Endothelial cell of umbilical vein (primary cell): Measurements from ENCODE around the gene YPEL4. TPM values are rescaled to one million over a fixed set of nuclear protein-coding genes. Genes with fewer than 3 reads are reported as not detected.

ENCODE experiments used
- BruUV-seq: library from RNA; stranded (reverse); fragments of 400-500 nt; replicated peaks from 2 replicates; lab custom pipeline; 2021; lab: Mats Ljungman, UMichigan
- CTCF ChIA-PET: fragments of 300-600, 350-600 bp; sonication (Branson Sonifier 250); formaldehyde crosslinking; loops from one replicate; lab custom pipeline; 2021; ENCODE audit warnings: antibody characterized with exemption, inconsistent platforms; lab: Charles Lee
- POLR2A ChIA-PET: fragments of 300-600, 350-600 bp; sonication (Branson Sonifier 250); formaldehyde crosslinking; loops from one replicate; lab custom pipeline; 2021; ENCODE audit warnings: antibody characterized with exemption, inconsistent platforms; lab: Charles Lee
- DNase-seq: peaks from one replicate; pipeline ENCODE4 v3.0.0-alpha.2; 2011; ENCODE audit warnings: low read depth, low spot score
- FAIRE-seq: peaks from 2 replicates; lab custom pipeline; 2011; peaks lifted over from hg19 to GRCh38; lab: Jason Lieb, UNC
- H2AFZ ChIP-seq: 2 replicates; pipeline ENCODE4 v1.6.0; 2012; ENCODE audit warnings: low read depth, low read length, control low read depth, inconsistent platforms
- H3K27ac ChIP-seq: 2 replicates; pipeline ENCODE4 v1.5.1; 2011; ENCODE audit warnings: low read depth, mild to moderate bottlenecking, control low read depth, low read length, moderate library complexity; ENCODE audit not compliant: insufficient read depth
- H3K27me3 ChIP-seq, 2 experiments: 2 replicates each; pipeline versions ENCODE4 v1.6.0 to v1.6.1; 2011; ENCODE audit warnings: low read length in 2 of 2, mixed read lengths in 1 of 2; ENCODE audit not compliant: control insufficient read depth in 2 of 2, insufficient read depth in 2 of 2
- H3K36me3 ChIP-seq, 2 experiments: 2 replicates in 1 of 2; 3 replicates in 1 of 2; pipeline ENCODE4 v1.5.1; 2011; ENCODE audit warnings: low read length in 2 of 2, mild to moderate bottlenecking in 1 of 2, moderate library complexity in 1 of 2; ENCODE audit not compliant: control insufficient read depth in 2 of 2, insufficient read depth in 2 of 2; ENCODE audit errors: extremely low read depth in 1 of 2
- H3K4me1 ChIP-seq: 3 replicates; pipeline ENCODE4 v1.5.1; 2011; ENCODE audit warnings: mild to moderate bottlenecking, low read length; ENCODE audit not compliant: control insufficient read depth, insufficient read depth; ENCODE audit errors: extremely low read depth
- H3K4me2 ChIP-seq: 2 replicates; pipeline ENCODE4 v1.6.1; 2011; ENCODE audit warnings: low read length, control low read depth, mixed read lengths; ENCODE audit not compliant: insufficient read depth
- H3K4me3 ChIP-seq, 3 experiments: fragments of 200-600 bp in 1 of 3; sonication (generic), shearing (Covaris generic) in 1 of 3; replicated peaks in 1 of 3; 2 replicates each; pipeline ENCODE4 v1.5.1; 2011 to 2016; ENCODE audit warnings: control low read depth in 3 of 3, low read length in 3 of 3, mild to moderate bottlenecking in 2 of 3, inconsistent platforms in 1 of 3, low read depth in 1 of 3, moderate library complexity in 1 of 3; ENCODE audit not compliant: insufficient read depth in 1 of 3
- H3K79me2 ChIP-seq: 2 replicates; pipeline ENCODE4 v1.6.0; 2012; ENCODE audit warnings: low read length, inconsistent platforms; ENCODE audit not compliant: control insufficient read depth, insufficient read depth
- H3K9ac ChIP-seq: replicated peaks from 2 replicates; pipeline ENCODE3; 2011; ENCODE audit warnings: low read length, control low read depth; ENCODE audit not compliant: insufficient read depth; ENCODE audit errors: extremely low read depth
- H3K9me1 ChIP-seq: replicated peaks from 3 replicates; pipeline ENCODE4 v1.6.0; 2011; ENCODE audit warnings: mild to moderate bottlenecking, low read length; ENCODE audit not compliant: control insufficient read depth, insufficient read depth; ENCODE audit errors: extremely low read depth
- H3K9me3 ChIP-seq: replicated peaks from 2 replicates; pipeline ENCODE4 v1.5.1; 2012; ENCODE audit warnings: low read length, inconsistent platforms; ENCODE audit not compliant: control insufficient read depth, insufficient read depth
- H4K20me1 ChIP-seq: replicated peaks from 2 replicates; pipeline ENCODE3; 2011; ENCODE audit warnings: mild to moderate bottlenecking, low read length; ENCODE audit not compliant: control insufficient read depth, insufficient read depth; ENCODE audit errors: extremely low read depth
- EZH2 ChIP-seq: IDR thresholded peaks from 2 replicates; pipeline ENCODE4 v1.6.1; 2012; ENCODE audit warnings: borderline replicate concordance, low read depth, mild to moderate bottlenecking, moderate library complexity, low read length, inconsistent platforms; ENCODE audit not compliant: severe bottlenecking
- FOS ChIP-seq: IDR thresholded peaks from 2 replicates; pipeline ENCODE4 v1.6.1; 2011; ENCODE audit warnings: mild to moderate bottlenecking, low read length, moderate library complexity, borderline replicate concordance; ENCODE audit not compliant: insufficient read depth
- GATA2 ChIP-seq: IDR thresholded peaks from 2 replicates; pipeline ENCODE4 v1.7.0; 2011; ENCODE audit warnings: low read depth, mild to moderate bottlenecking, moderate library complexity, mixed read lengths, low read length; ENCODE audit not compliant: insufficient read length, insufficient read depth
- JUN ChIP-seq: IDR thresholded peaks from 2 replicates; pipeline ENCODE4 v1.6.1; 2011; ENCODE audit warnings: borderline replicate concordance, low read depth; ENCODE audit not compliant: insufficient read length, insufficient read depth
- MYC ChIP-seq: IDR thresholded peaks from one replicate; pipeline ENCODE4 v1.6.1; 2011; ENCODE audit warnings: mild to moderate bottlenecking, low read depth, low read length
- POLR2A ChIP-seq: IDR thresholded peaks from 2 replicates; pipeline ENCODE4 v1.6.1; 2012; ENCODE audit warnings: low read depth, mild to moderate bottlenecking, control low read depth, low read length
- POLR2AphosphoS5 ChIP-seq: IDR thresholded peaks from 2 replicates; pipeline ENCODE4 v1.6.1; 2012; ENCODE audit warnings: low read depth, mild to moderate bottlenecking, control low read depth, low read length, moderate library complexity; ENCODE audit not compliant: insufficient read depth
- dilution Hi-C: fragments of 300-500 bp; cut with MboI; formaldehyde crosslinking; loops from one replicate; pipeline ENCODE4 v1.15.0; 2019; ENCODE audit warnings: low sequenced_read_pairs; ENCODE audit not compliant: extremely low pct_ligation_motif_present
- intact Hi-C: fragments of 100-400 bp; cut with micrococcal nuclease; formaldehyde crosslinking; loops from one replicate; pipeline ENCODE4 v1.10.0; 2022
- polyA plus RNA-seq, 4 experiments: library from polyadenylated mRNA; depleted of rRNA in 3 of 4; stranded (reverse) in 3 of 4; unstranded in 1 of 4; fragments of >200 nt; gene quantifications; 2 replicates each; pipeline versions ENCODE4 v1.2.1 to v1.2.3, GENCODE V29; 2011 to 2012; ENCODE audit warnings: missing spikeins in 1 of 4
- total RNA-seq: library from RNA; stranded (reverse); gene quantifications from 2 replicates; pipeline ENCODE4 v1.2.3, GENCODE V29; 2021
- TF ChIP-seq, protein P1 (sequence below): IDR thresholded peaks from 2 replicates; pipeline ENCODE4 v1.6.1; 2011; ENCODE audit not compliant: insufficient read depth, insufficient read length
- TF ChIP-seq, protein P2 (sequence below), 2 donors: IDR thresholded peaks; 1 replicate in 1 of 2; 2 replicates in 1 of 2; pipeline ENCODE4 v1.5.1; 2011; ENCODE audit warnings: low read length in 2 of 2, mild to moderate bottlenecking in 2 of 2, moderate library complexity in 2 of 2, control low read depth in 1 of 2, inconsistent platforms in 1 of 2, low read depth in 1 of 2; ENCODE audit not compliant: insufficient read depth in 1 of 2; ENCODE audit errors: extremely low read depth in 1 of 2

YPEL4 gene
- total and polyA plus RNA-seq, 2 donors (not counting 3 experiments of a cell fraction or from before 2014, with no cell fraction given), result 0.03 to 0.24 TPM

DNA sequence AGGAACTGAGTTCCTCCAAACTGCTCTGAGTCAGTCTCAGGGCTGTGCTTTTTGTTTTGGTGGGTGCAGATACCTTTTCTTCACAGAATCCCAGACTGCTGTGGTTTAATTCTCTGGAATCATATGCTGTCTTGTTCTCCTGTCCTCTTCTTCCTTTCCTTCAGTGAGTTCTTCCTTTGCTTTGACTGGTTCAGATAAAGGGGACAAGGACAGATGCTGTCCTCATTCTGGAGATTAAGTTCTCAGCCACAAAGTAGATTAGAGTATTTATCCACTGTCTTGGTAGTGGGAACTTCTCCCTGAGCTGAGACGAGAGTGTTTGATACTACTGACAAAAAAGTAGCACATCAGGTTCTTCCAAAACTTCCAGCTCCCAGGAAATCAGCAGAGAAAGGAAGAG, 31.5 kb upstream of the YPEL4 start:
- no peak overlapping the region for H3K4me3 ChIP-seq
- DNase-seq (no peak), FAIRE-seq (no peak)
- peaks cover 11% of the 10 kb centered on the region for H3K4me1 ChIP-seq
- H3K4me2 ChIP-seq, result no peak overlapping the region
- H3K79me2 ChIP-seq, result peaks cover 60% of the 10 kb centered on the region
- no peaks in the 10 kb centered on the region for H3K9me1 ChIP-seq
- CTCF ChIA-PET, result interaction anchor here (1.3 kb wide), 1 partner anchor 24 kb away, joined by 3 read pairs; no protein-coding TSS in a partner anchor
- H4K20me1 ChIP-seq, result peaks cover 3% of the 10 kb centered on the region
- H3K36me3 ChIP-seq, result peaks cover 10 to 15% of the 10 kb centered on the region in 2 experiments
- H2AFZ ChIP-seq, result no peak overlapping the region
- no peak overlapping the region for H3K27ac ChIP-seq
- POLR2A ChIA-PET, result no interaction called here
- BruUV-seq, result no TSS peak
- dilution Hi-C loops, result loop anchor here (10.0 kb wide), 1 partner anchor 124 kb away; no protein-coding TSS in a partner anchor
- intact Hi-C loops, result no loop called here
- no peak for TF ChIP-seq POLR2AphosphoS5
- TF ChIP-seq, protein P1, sequence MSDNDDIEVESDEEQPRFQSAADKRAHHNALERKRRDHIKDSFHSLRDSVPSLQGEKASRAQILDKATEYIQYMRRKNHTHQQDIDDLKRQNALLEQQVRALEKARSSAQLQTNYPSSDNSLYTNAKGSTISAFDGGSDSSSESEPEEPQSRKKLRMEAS, result no peak
- TF ChIP-seq, protein P2, sequence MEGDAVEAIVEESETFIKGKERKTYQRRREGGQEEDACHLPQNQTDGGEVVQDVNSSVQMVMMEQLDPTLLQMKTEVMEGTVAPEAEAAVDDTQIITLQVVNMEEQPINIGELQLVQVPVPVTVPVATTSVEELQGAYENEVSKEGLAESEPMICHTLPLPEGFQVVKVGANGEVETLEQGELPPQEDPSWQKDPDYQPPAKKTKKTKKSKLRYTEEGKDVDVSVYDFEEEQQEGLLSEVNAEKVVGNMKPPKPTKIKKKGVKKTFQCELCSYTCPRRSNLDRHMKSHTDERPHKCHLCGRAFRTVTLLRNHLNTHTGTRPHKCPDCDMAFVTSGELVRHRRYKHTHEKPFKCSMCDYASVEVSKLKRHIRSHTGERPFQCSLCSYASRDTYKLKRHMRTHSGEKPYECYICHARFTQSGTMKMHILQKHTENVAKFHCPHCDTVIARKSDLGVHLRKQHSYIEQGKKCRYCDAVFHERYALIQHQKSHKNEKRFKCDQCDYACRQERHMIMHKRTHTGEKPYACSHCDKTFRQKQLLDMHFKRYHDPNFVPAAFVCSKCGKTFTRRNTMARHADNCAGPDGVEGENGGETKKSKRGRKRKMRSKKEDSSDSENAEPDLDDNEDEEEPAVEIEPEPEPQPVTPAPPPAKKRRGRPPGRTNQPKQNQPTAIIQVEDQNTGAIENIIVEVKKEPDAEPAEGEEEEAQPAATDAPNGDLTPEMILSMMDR (IDR thresholded peaks at IDR 0.05; ENCODE audit: extremely low read depth in 1 of 2, insufficient read depth in 1 of 2, low read depth in 1 of 2, low read length in 2 of 2), result no peak
- no peak for TF ChIP-seq JUN
- TF ChIP-seq GATA2, result no peak
- no peak for TF ChIP-seq MYC
- no peak for TF ChIP-seq EZH2
- TF ChIP-seq POLR2A, result no peak
- no peak for TF ChIP-seq FOS
- H3K9ac ChIP-seq, result no peak overlapping the region
- no peaks in the 10 kb centered on the region for H3K27me3 ChIP-seq
- H3K9me3 ChIP-seq, result no peaks in the 10 kb centered on the region
